MM.1S (cell line): Measurements from ENCODE around the gene SH3PXD2A.

Experiments
- CTCF ChIP-seq: fragments of 300-600 bp; sonication (generic); IDR thresholded peaks from 2 replicates; pipeline ENCODE4 v1.5.1; 2016; ENCODE audit warnings: antibody characterized with exemption, low read length, mixed read lengths
- EZH2 ChIP-seq: fragments of 300-600 bp; sonication (generic); optimal IDR thresholded peaks from 2 replicates; pipeline ENCODE3; 2017; ENCODE audit warnings: low read depth, mild to moderate bottlenecking, antibody characterized with exemption, low read length, mixed read lengths

GRCh38 chr10:103682631-103683030, 172.7 kb downstream of the SH3PXD2A start:
- TF ChIP-seq CTCF (no peak), EZH2 (no peak)
